SHP77 (cell line): ENCODE measurements around the gene SND1.
"Not testable (repeated sequence)": the region's sequence is repeated elsewhere in the genome, so short reads cannot be mapped to it uniquely, and the experiment has no call there.

Experiments
- DNase-seq, 2 experiments: peaks; one replicate each; lab custom pipeline; 2025; lab: John Stamatoyannopoulos, UW

The SND1 gene

DNA sequence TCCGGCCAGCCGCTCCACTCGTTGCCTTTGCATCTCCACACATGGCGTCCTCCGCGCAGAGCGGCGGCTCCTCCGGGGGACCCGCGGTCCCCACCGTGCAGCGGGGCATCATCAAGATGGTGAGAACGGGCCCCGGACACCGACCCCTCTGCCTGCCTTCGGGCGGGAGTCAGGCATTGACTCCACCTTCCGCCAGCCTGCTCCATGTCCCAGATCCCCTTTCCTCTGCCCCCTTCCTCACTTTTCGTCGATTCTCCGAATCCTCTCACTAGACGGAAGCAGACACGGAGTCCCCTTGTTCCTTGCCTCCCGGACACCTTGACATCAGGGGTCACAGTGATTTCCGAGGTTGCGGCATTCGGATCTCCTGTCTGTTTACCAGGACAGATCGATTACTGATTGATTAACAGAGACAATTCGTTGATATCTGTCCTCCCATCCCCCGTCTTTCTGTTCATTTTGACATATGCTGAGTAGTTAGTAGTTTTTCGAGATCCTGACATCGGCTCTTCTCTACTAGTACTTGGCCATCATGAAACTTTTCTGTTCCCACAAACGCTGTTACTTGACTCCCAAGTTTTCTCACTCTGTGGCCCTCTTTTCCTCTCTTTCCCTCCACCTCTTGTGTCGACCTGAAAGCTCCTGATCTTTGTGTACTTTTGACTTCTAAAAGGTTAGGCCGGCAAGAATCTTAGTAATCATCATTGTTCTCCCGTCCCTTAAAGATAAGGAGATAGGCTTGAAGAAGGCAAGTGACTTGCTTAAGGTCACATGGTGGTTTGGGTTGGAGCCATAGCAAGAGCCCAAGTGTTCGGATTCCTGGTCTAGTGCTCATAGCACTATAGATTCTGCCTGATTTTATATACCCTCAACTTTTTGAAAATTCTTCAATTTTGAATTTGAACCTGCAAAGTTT is 597 bp downstream of the SND1 start:
- no peak for DNase-seq

DNA sequence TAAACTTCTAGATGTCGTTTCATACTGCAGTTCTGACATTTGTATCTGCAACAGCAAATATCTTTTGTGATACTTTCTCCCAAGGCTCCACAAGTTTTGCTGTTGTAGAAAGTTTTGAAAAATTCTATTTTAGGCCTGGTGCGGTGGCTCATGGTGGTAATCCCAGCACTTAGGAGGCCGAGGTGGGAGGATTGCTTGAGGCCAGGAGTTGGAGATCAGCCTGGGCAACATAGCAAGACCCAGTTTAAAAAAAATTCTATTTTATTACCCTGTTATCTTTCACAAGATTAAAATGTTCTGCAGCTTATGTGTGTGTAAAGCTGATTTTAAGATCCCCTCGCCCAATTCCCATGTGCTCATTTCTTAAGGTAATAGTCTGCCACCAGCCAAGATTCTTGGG is 1.4 kb downstream of the SND1 start:
- no peak for DNase-seq

DNA sequence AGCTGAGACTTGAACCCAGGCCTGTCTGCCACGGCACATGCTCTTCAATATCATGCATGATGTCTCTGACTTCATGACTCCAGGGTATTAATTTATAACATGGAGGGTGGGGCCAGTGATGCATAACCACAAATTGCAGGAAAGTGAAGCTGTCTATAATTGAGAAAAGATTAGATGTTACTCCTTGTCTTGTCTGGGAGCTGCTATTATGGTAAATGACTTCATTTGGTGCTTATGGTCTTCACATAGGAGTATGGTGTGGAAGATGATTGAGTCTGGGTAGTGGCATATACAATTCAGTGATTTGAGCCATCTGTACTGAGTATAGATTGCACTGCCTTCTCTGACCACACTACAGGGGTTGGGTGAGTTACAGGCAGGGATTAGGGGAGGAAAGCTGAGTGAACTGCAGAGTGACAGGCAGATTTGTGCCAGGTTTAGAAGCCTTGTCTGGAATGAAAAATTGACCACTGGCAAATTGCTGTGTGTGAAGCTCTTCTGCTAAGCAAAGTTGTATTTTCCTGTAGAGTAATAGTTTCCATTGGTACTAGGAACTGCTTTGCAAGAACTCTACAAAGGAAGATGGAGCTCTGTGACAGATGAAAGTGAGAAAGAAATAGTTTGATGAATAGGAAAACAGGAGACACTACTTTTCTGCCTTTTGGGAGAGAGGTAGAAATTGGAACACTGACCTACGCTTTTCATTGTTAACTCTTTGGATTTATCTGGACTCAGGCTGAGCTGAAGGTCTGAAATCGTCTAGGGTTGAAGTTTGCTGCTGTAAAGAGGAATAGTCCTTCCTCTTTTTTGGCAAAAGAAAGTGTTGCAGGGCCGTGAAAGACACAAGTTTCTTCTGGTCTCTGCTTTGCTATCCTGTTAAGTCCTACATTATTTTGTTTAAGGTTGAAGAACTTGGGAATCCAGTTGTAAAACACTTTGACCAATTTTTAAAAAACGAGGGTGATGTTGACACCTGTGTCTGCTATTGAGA is 2.7 kb downstream of the SND1 start:
- no peak for DNase-seq

DNA sequence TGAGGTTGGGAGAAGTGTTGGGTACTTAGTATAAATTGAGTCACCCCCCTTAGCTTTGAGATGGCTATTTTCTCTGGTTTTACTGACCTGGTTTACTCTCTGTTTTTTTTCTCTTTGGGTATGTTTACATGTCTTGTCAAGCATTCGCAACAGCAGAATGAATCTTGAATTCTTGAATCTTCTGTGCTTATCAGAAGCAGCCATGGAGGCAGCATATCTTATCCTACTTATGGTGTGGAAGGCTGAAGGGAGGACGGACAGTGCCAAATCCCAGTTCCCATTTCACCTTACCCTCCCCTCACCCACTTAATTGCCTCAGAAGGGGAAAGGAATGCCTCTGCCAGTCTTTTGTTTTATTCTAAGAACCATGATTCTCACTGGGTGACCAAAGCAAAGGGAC is 3.7 kb downstream of the SND1 start:
- DNase-seq: no peak

DNA sequence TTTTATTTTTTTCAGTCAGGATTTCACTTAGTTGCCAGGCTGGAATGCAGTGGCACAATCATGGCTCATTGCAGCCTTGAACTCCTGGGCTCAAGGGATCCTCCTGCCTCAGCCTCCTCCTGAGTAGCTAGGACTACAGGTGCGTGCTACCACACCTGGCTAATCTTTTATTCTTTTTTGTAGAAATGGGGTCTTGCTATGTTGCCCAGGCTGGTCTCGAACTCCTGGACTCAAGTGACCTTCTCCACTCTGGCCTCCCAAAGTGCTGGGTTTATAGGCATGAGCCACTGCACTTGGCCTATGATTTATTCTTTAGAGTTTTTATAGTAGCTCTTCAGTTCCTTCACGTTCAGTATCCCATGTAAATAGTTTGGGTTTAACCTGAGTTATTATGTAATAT is 5.5 kb downstream of the SND1 start:
- no peak for DNase-seq

DNA sequence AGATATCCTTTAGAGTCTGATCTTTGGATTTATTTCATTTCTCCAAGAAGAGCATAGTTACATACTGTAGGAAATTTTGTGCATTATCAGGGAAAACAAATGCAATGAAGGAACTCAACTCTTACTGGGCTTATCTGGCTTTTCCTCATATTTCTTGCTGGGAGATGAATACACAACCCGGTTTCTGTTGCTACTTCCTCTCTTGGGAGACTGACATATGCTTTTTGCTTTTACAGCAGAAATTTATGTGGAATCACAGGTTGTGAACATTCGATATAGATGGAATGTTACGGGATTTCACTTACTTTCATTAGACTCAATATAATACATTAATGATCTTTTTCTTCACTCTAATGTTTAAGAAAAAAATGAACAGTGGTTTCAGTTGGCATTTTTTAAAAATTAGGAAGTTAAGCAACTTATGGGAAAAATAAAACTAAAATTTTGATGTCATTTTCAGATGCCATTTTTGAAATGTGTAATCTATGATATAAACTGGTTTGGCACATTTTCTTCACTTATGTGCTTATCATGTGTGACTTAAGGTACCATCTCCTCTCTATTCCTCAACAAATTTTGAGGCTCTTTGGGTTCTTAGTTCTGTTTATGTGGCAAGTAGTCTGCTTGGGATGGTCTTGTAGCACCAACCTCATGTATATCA is 7.1 kb downstream of the SND1 start:
- DNase-seq: no peak

DNA sequence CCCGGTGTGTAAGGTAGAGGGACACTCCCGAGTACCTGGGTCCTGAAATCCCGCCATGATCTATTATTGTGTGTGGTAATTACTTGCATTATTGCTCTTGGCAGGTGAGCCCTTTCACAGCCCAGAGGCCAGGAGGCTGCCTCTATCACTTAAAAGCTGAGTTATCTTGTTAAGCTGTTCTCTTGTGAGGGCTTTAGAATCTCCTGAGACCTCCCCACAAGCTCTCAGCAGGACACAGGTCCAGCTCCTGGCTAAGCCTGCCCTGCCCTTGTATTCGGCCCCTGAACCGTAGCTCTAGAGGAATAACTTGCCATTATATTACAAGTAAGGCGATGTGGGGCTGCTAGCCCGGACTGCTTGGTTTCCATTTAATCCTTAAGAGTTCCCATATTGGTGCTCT is 13.9 kb downstream of the SND1 start:
- no peak for DNase-seq

DNA sequence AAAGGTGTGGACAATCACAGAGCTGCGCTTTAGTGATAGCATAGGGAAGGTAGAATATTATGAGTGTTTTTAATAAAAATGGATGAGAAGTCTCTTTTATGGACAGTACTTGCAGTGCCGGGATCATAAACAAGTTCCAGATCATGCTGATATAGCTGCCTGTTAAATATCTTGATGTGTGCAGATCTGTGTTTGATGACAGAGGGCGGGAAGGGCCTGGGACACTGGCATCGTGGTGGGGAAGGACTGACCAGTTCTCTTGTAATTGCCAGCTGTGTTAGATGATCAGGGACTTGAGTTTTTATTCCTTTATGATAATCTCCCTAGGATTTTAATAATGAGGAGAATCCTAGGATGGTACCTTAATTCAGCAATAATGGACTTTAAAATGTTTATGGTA is 14.6 kb downstream of the SND1 start:
- DNase-seq: no peak

DNA sequence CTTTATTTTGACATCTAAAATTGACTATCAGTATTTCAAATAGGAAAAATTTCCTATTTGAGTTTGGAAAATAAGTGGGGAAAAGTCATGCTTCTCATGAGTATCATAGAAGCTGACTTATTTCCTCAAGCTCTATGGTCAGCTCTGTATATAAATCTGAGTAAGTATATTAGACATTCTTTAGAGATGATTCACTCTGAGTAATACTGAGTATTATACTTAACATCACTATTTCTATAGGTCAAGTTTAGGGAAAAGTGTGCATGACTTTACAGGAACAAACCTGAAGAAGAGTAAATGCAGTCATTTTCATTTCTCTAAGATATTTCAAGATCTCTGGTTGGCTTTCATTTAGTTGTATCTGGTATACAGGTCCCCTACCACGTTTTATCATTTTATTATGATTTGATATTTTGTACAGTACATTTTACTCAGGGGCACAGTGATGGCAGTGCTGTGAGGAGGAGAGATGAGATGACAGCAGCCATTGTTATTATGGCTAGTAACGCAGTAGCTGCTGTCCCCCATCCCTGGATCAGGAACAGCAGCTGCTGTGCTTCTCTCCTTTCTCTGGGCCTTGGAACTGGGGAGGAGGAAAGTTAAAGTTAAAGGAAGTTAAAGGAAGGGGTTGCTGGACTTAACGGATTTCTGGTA is 15.2 kb downstream of the SND1 start:
- DNase-seq: no peak

DNA sequence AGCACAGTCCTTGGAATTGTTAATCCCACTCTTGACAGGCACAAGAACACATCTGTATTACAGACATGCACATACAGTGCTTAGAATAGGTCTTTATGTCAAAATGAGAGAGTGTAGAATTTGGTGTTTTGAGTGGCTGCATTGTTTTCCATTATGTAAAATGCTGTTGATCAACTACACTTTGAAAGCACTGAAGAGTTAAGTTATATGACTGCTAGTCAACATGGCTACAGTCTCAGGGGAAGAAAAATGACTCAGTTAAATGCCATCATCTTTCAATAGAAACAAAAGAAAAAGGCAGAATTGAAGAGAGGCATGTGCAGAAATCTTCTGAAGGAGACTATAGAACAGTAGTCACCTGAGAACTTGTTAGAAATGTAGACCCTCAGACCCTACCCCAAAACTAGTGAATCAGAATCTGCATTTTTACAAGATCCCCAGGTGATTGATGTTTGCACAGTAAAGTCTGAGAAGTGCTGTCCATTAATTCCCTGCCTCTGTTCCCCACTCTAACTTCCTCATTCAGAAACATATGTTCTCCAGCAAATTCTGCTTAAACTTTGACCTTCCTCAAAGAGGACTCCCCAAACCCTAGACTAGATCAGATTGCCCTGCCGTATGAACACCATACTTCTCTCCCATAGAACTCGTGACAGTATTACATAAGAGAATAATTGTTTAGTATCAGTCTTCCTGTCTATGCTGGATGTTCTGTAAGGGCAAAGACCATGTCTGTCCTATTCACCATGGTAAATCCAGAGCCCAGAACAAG is 16.0 kb downstream of the SND1 start:
- DNase-seq: no peak

DNA sequence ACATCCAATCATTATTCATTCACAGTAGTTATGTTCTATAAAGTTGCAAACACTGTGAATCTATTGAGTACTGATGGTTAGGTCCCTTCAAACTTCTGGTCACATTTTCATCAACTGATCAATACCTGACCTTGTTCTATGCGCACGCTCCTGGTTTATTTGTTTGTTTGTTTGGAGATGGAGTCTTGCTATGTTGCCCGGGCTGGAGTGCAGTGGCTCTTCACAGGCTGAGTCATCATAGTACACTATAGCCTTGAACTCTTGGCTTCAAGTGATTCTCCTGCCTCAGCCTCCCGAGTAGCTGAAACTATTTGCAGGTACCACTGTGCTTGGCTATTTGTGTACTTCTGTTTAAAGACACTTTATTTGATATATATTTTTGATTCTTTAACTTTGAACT is 19.3 kb downstream of the SND1 start:
- no peak for DNase-seq

DNA sequence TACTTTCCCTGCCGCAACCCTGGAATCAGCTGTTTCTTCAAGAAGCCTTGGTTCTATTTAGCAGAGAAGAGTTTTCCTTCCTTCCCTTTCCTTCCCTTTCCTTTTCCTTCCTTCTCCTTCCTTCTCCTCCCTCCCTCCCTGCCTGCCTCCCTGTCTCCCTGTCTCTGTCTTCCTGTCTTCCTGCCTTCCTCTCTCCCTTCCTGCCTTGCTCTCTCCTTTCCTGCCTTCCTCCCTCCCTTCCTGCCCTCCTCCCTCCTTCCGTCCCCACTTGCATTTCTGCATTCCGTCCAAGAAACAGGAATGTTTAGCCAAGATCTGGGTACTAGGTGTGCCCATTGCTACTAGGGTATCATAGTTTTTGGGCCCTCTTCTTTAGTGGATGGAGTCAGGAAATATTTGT is 21.9 kb downstream of the SND1 start:
- no peak for DNase-seq

DNA sequence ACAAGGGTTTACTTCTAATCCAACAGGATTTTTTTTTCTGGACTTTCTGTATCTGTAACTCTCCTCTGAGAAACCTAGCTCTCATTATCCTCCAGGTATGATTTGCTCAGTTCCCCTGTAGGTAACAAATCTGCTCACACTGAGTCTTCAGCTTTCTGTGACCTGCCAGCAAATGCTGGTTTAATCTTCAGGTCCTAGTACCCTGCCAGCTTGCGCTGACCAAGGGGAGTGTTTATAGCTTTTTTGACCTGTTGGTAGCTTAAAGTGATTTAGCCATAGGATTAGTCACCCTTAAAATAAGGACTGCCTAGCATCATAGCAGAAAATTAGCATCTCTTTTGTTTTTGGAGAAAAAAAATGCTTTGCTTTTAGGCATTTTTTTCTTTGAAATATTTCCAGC is 22.4 kb downstream of the SND1 start:
- no peak for DNase-seq

DNA sequence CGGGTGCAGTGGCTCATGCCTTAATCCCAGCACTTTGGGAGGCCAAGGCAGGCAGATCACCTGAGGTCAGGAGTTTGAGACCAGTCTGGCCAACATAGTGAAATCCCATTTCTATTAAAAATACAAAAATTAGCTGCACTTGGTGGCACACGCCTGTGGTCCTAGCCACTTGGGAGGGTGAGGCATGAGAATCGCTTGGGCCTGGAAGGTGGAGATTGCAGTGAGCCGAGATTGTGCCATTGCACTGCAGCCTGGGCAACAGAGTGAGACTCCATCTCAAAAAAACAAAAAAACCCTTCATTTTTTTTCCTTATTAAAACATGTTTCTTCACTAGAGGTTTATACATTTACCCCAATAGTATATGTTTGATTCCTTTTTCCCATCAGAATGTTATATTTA is 22.9 kb downstream of the SND1 start:
- not testable (repeated sequence) for DNase-seq

DNA sequence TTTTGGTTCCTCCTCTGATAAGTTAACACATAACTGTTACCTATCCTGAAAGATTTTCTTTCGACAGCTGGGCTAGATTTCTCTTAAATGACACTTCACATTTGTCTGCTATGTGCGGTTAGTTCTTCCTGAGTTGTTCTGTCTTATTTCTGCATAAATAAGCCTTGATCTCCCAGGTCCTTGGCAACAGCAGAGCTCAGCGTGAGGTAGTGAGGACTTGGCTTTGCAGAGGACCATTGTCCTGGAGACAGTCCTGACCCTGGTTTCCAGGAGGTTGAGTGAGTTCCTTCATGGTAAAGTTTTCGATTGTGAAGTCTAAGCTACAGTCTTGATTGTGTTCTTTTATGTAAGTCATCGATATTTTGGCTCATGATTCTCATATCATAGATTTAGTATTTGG is 23.7 kb downstream of the SND1 start:
- DNase-seq: no peak

DNA sequence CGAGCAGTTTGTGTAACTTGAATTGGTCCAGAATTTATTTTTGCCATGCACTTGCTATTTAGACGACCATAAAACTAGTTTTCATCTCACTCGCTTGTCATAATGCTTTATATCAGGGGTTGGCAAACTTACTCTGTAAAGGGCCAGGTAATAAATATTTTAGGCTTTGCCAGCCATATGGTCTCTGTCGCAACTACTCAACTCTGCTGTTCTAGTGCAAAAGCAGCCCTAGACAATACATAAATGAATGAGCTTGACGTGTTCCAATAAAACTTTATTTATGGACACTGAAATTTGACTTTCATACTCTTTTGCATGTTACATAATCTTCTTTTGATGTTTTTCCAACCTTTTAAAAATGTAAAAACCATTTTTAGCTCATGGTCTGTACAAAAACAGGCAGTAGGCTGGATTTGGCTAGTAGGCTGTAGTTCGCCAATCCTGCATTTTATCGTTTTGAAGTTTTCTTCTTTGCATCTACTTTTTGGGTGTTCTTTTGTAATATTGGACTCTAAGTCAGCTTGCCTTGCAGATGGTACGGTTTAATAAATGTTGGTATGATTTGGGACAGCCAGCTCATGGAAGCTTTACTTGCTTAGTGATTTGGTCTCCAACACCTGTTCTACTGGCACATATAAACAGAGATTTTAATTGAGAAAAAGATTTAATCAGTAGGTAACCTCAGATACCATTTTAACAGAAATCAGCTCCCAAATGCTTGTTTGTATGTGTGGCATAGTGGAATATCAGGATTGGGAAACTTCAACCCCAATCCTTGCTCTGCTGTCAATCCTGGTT is 25.6 kb downstream of the SND1 start:
- DNase-seq: no peak

DNA sequence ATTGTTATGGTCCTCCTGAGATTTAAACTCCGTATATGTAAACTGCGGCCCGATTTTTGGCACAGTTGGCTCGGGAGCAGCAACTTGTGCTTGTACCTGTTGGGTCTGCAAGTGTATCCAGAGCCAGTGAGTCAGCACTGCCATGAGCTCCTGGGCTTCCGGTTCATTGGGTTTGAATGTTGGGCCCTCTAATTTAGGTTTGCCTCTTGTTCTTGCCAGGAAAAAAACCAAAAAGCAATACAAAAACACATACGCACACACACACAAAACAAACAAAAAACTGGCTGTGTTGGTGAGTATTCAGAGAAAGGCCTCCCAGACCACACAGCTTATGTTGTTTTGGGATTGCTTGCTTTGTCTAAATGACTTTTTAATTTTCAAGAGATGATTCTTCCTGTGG is 26.3 kb downstream of the SND1 start:
- DNase-seq: no peak

DNA sequence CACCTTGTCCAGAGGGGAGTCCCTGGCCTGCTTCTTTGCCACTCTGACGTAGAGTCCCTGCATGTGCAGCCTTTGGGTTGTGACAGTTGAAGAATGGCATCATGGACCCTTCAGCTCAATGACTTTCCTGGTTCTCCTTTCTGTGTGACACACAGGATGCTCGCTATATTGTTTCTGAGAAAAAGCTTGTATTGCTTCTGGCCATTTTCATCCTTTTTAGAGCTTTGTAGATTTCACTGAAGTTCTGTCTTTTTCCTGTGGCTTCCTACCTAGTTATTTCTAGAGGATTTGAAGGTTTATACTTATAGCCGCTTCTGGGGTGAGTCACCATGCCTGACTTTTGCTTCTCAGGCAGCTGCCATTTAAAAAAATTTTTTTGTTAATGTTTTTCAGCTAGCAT is 27.0 kb downstream of the SND1 start:
- DNase-seq: no peak

DNA sequence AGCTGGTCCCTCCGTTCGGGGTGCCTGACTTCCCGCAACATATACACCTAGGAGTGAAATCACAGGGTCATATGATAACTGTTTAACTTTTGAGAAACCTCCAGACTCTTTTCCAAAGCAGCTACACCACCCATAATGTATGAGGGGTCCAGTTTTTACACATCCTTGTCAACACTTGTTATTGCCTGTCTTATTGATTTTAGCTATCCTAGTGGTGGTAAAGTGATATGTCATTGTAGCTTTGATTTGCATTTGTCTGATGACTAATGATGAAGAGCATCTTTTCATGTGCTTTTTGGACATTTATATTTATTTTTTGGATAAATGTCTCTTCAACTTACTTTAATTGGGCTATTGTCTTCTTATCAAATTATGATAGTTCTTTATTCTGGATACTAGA is 29.0 kb downstream of the SND1 start:
- no peak for DNase-seq

DNA sequence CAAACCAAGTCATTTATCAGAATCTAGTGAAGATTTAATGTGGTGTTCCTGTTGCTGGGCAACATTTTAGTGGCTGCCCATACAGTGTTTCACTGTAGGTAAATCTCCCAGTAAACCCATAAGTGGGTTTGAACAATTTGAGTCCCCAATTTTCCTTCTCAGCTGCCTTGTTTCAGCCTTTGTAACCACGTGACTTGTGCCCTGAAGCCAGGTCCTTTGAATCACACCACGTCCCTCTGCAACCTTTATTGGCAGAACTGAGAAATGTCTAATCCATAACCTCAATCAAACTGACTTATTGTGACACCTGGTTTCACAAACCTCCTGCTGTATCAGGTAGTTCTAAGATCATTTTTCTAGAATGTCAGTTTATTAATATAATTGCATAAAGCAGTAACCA is 30.1 kb downstream of the SND1 start:
- no peak for DNase-seq
